OCI-LY3 (cell line): Measurements from ENCODE around the gene EPHA2.

Experiments
- H2AFZ ChIP-seq: fragments of 200-600, 300-600 bp; shearing (Covaris generic); 2 replicates; pipeline ENCODE4 v1.6.0; 2014; ENCODE audit warnings: antibody characterized with exemption, low read depth, low read length
- H3K27ac ChIP-seq: fragments of 200-600, 300-600 bp; sonication (generic); 2 replicates; pipeline ENCODE4 v1.5.1; 2014; ENCODE audit warnings: mild to moderate bottlenecking, low read length, moderate library complexity, mixed read lengths
- H3K27me3 ChIP-seq: fragments of 200-600, 300-600 bp; sonication (generic); 2 replicates; pipeline ENCODE4 v1.6.1; 2014; ENCODE audit warnings: low read depth, low read length, mixed read lengths
- H3K36me3 ChIP-seq: fragments of 200-600, 300-600 bp; sonication (generic); replicated peaks from 2 replicates; pipeline ENCODE3; 2014; ENCODE audit warnings: low read depth, low read length, mixed read lengths
- H3K4me1 ChIP-seq: fragments of 300-600, 200-600 bp; sonication (generic); 2 replicates; pipeline ENCODE4 v1.6.1; 2014; ENCODE audit warnings: low read length, mixed read lengths
- H3K4me2 ChIP-seq: fragments of 200-600, 300-600 bp; sonication (generic); 2 replicates; pipeline ENCODE4 v1.6.1; 2014; ENCODE audit warnings: low read length, mixed read lengths
- H3K4me3 ChIP-seq: fragments of 300-600, 200-600 bp; sonication (generic); 2 replicates; pipeline ENCODE4 v1.5.1; 2014; ENCODE audit warnings: antibody characterized with exemption, mild to moderate bottlenecking, low read length, moderate library complexity
- H3K79me2 ChIP-seq: fragments of 300-600, 200-600 bp; shearing (Covaris generic); 2 replicates; pipeline ENCODE4 v1.6.1; 2014; ENCODE audit warnings: mild to moderate bottlenecking, low read length, mixed read lengths
- H3K9ac ChIP-seq: fragments of 300-600, 200-600 bp; shearing (Covaris generic); 2 replicates; pipeline ENCODE4 v1.6.0; 2014; ENCODE audit warnings: mild to moderate bottlenecking, low read length, moderate library complexity
- H3K9me3 ChIP-seq: fragments of 200-600, 300-600 bp; shearing (Covaris generic); 2 replicates; pipeline ENCODE4 v1.6.1; 2014; ENCODE audit warnings: low read length, mixed read lengths; ENCODE audit not compliant: insufficient read depth
- H4K20me1 ChIP-seq: fragments of 200-600, 300-600 bp; sonication (generic); 2 replicates; pipeline ENCODE4 v1.6.1; 2016; ENCODE audit warnings: low read length, mixed read lengths; ENCODE audit not compliant: insufficient read depth
- EZH2phosphoT487 ChIP-seq: fragments of 200-600 bp; shearing (Covaris generic); IDR thresholded peaks from 2 replicates; pipeline ENCODE4 v1.6.1; 2018; ENCODE audit warnings: antibody characterized with exemption, mixed run types, low read depth
- TF ChIP-seq, protein P1 (sequence below): fragments of 200-600, 300-600 bp; sonication (generic); IDR thresholded peaks from 2 replicates; pipeline ENCODE4 v1.5.1; 2014; ENCODE audit warnings: antibody characterized with exemption, low read length, low read depth

The EPHA2 gene

DNA sequence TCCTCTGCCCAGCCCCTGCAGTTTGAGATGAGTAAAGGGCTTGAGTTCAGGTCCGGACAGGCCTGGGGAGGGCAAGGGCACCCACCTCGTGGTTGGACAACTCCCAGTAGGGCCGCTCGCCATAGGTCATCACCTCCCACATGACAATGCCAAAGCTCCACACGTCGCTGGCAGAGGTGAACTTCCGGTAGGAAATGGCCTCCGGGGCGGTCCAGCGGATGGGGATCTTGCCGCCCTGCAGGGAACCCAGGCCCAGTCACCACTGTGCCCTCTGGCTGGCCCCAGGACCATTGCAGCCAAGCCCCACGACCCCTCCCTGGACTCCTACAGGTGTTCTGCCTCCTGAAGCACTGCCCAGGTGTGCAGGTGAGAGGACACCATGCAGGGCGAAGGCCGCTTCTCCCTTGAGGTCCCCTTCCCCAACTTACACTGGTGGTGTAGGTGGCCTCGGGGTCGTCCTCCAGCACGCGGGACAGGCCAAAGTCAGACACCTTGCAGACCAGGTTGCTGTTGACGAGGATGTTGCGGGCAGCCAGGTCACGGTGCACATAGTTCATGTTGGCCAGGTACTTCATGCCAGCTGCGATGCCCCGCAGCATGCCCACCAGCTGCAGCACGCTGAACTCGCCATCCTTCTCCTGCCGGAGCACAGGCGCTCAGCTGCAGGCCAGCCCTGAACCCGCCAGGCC, 24.1 kb downstream of the EPHA2 start:
- H3K4me1 ChIP-seq = no peaks in the 10 kb centered on the region
- H3K4me2 ChIP-seq = no peak overlapping the region
- no peaks in the 10 kb centered on the region for H3K79me2 ChIP-seq
- H4K20me1 ChIP-seq = no peaks in the 10 kb centered on the region
- H2AFZ ChIP-seq = no peak overlapping the region
- H3K27me3 ChIP-seq = no peaks in the 10 kb centered on the region
- TF ChIP-seq, protein P1, sequence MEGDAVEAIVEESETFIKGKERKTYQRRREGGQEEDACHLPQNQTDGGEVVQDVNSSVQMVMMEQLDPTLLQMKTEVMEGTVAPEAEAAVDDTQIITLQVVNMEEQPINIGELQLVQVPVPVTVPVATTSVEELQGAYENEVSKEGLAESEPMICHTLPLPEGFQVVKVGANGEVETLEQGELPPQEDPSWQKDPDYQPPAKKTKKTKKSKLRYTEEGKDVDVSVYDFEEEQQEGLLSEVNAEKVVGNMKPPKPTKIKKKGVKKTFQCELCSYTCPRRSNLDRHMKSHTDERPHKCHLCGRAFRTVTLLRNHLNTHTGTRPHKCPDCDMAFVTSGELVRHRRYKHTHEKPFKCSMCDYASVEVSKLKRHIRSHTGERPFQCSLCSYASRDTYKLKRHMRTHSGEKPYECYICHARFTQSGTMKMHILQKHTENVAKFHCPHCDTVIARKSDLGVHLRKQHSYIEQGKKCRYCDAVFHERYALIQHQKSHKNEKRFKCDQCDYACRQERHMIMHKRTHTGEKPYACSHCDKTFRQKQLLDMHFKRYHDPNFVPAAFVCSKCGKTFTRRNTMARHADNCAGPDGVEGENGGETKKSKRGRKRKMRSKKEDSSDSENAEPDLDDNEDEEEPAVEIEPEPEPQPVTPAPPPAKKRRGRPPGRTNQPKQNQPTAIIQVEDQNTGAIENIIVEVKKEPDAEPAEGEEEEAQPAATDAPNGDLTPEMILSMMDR = no peak
- no peak for TF ChIP-seq EZH2phosphoT487
- H3K36me3 ChIP-seq = no peaks in the 10 kb centered on the region
- H3K4me3 ChIP-seq = no peak overlapping the region
- H3K9ac ChIP-seq = no peak overlapping the region
- no peak overlapping the region for H3K27ac ChIP-seq
- H3K9me3 ChIP-seq = no peaks in the 10 kb centered on the region

- Histone ChIP-seq H3K9me3 (no peaks in the 10 kb centered on the region), H3K27me3 (no peaks in the 10 kb centered on the region), H3K36me3 (no peaks in the 10 kb centered on the region), H2AFZ (no peak overlapping the region), H3K4me3 (no peak overlapping the region), H4K20me1 (no peaks in the 10 kb centered on the region), H3K27ac (no peak overlapping the region), H3K4me1 (no peaks in the 10 kb centered on the region), H3K9ac (no peak overlapping the region), H3K4me2 (no peak overlapping the region), H3K79me2 (no peaks in the 10 kb centered on the region)
- TF ChIP-seq, protein P1 = no peak
- no peak for TF ChIP-seq EZH2phosphoT487
Measured at GRCh38 chr1:16130827-16131226, 25.0 kb downstream of the EPHA2 start.

DNA sequence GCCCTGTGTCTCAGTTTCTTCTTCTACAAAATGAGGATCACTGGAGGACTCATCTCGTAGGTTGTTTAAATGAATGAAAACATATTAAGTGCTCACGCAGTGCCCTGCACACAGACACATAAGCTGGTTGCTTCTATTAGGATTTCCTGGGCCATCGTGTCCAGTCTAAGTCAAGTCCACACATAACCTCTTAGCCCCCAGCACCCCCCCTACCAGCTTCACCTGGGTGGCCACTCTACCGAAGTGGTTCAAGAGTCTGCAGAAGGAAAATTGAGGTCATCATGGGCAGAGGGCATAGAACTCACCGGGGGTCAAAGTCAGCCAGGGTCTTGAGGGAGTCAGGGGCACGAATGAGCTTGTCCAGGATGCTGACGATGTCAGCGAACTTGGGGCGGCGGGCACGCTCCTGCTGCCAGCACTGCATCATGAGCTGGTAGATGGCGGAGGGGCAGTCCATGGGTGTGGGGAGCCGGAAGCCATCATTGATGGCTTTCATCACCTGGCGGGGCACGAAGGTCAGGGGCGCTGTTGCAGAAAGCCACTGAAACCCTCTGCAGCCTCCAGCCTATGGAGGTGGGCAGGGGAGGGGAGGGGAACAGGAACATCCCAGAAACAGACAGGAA, 25.8 kb downstream of the EPHA2 start:
- no peak overlapping the region for H3K4me2 ChIP-seq
- no peak overlapping the region for H2AFZ ChIP-seq
- no peak overlapping the region for H3K9ac ChIP-seq
- no peaks in the 10 kb centered on the region for H3K79me2 ChIP-seq
- no peaks in the 10 kb centered on the region for H4K20me1 ChIP-seq
- H3K27ac ChIP-seq = no peak overlapping the region
- no peak overlapping the region for H3K4me3 ChIP-seq
- H3K4me1 ChIP-seq = no peaks in the 10 kb centered on the region
- TF ChIP-seq, protein P1 = no peak
- no peak for TF ChIP-seq EZH2phosphoT487
- H3K27me3 ChIP-seq = no peaks in the 10 kb centered on the region
- H3K36me3 ChIP-seq = no peaks in the 10 kb centered on the region
- H3K9me3 ChIP-seq = no peaks in the 10 kb centered on the region

DNA sequence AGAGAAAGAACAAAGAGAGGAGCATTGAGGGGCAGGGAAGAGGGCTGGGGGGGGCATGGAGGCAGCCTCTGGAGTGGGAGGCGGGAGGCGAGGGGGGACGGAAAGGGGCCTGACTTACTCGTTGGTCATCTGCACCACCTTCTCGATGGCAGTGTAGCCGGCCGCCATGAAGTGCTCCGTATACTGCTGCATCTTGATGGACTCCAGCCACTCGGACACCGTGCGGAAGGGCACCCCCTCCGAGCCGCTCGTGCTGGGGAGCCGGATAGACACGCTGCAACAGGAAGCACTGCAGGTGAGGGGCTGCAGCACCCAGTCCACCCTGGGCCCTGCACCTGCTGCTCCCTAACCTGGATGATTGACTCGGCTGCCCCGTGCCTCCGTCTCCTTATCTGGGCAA, 26.6 kb downstream of the EPHA2 start:
- Histone ChIP-seq H3K4me2 (no peak overlapping the region), H3K4me1 (no peaks in the 10 kb centered on the region), H3K9me3 (no peaks in the 10 kb centered on the region), H3K9ac (no peak overlapping the region), H3K4me3 (no peak overlapping the region), H4K20me1 (no peaks in the 10 kb centered on the region), H3K27ac (no peak overlapping the region), H3K36me3 (no peaks in the 10 kb centered on the region), H2AFZ (no peak overlapping the region), H3K79me2 (no peaks in the 10 kb centered on the region), H3K27me3 (no peaks in the 10 kb centered on the region)
- no peak for TF ChIP-seq EZH2phosphoT487
- TF ChIP-seq, protein P1 = no peak
